GM10266 (cell line): ENCODE measurements around the gene TRMT112.
"Not testable (repeated sequence)": the region's sequence is repeated elsewhere in the genome, so short reads cannot be mapped to it uniquely, and the experiment has no call there.

Experiments used
- DNase-seq: peaks from one replicate; pipeline ENCODE4 v3.0.0; 2012; ENCODE audit errors: extremely low spot score
- CTCF ChIP-seq: IDR thresholded peaks from 2 replicates; pipeline ENCODE4 v1.5.1; 2012; ENCODE audit warnings: mild to moderate bottlenecking, low read depth; ENCODE audit not compliant: control insufficient read depth, insufficient read depth; ENCODE audit errors: missing control alignments

The TRMT112 gene

GRCh38 chr11:64313491-64314145, 3.7 kb downstream of the TRMT112 start:
- TF ChIP-seq CTCF, result no peak
- DNase-seq, result no peak

- no peak for DNase-seq
- no peak for TF ChIP-seq CTCF
These were observed 4.4 kb downstream of the TRMT112 start for GRCh38 chr11:64312947-64313346.

- not testable (repeated sequence) for DNase-seq
These were observed 9.6 kb downstream of the TRMT112 start for GRCh38 chr11:64307795-64308194.

GRCh38 chr11:64306876-64307622, 10.3 kb downstream of the TRMT112 start:
- no peak for TF ChIP-seq CTCF
- DNase-seq, result no peak

GRCh38 chr11:64306563-64306875, 10.8 kb downstream of the TRMT112 start:
- no peak for TF ChIP-seq CTCF
- DNase-seq, result no peak

- no peak for DNase-seq
- peak; percentile 50 for TF ChIP-seq CTCF
These were observed 11.4 kb downstream of the TRMT112 start for GRCh38 chr11:64305691-64306562.

GRCh38 chr11:64305075-64305690, 12.2 kb downstream of the TRMT112 start, which contains the start of gene ESRRA:
Gene ESRRA, plus strand, starts transcription at chr11:64305524. Its CDS starts 1,656 bp downstream, at chr11:64307180.
- peak; percentile 100 for DNase-seq
- no peak for TF ChIP-seq CTCF
